Skeletal muscle tissue (tissue), 4 donors: Measurements from ENCODE around the gene VAT1. TPM values are rescaled to one million over a fixed set of nuclear protein-coding genes. Genes with fewer than 3 reads are reported as not detected.
A peak's percentile ranks its signal among the peaks of the same experiment; 100 is the strongest.

Source experiments
- H3K27ac ChIP-seq: one replicate; pipeline ENCODE4 v1.7.0; 2013; ENCODE audit warnings: mild to moderate bottlenecking, low read depth, low read length, inconsistent platforms
- H3K27me3 ChIP-seq, 3 donors: one replicate each; pipeline ENCODE4 v1.7.0; 2013; ENCODE audit warnings: low read length in 3 of 3; ENCODE audit not compliant: control insufficient read depth in 3 of 3, insufficient read depth in 3 of 3
- H3K36me3 ChIP-seq, 3 donors: one replicate each; pipeline ENCODE4 v1.7.0; 2013; ENCODE audit warnings: low read length in 3 of 3; ENCODE audit not compliant: control insufficient read depth in 3 of 3, insufficient read depth in 3 of 3
- H3K4me1 ChIP-seq, 3 donors: one replicate each; pipeline ENCODE4 v1.7.0; 2013; ENCODE audit warnings: low read length in 3 of 3, mild to moderate bottlenecking in 3 of 3; ENCODE audit not compliant: control insufficient read depth in 3 of 3, insufficient read depth in 3 of 3
- H3K4me3 ChIP-seq, 3 donors: one replicate each; pipeline ENCODE4 v1.7.0; 2013; ENCODE audit warnings: low read length in 3 of 3
- H3K9ac ChIP-seq, 3 donors: one replicate each; pipeline ENCODE4 v1.7.0; 2013; ENCODE audit warnings: low read length in 3 of 3, mild to moderate bottlenecking in 3 of 3, moderate library complexity in 2 of 3, low read depth in 1 of 3
- H3K9me3 ChIP-seq, 3 donors: one replicate each; pipeline ENCODE4 v1.7.0; 2013; ENCODE audit warnings: low read length in 3 of 3; ENCODE audit not compliant: control insufficient read depth in 3 of 3
- total RNA-seq: library from RNA; depleted of rRNA; stranded (reverse); fragments of >200 nt; gene quantifications from one replicate; pipeline ENCODE4 v1.2.3, GENCODE V29; 2014
- donor health status: Osteomylitis.

Gene VAT1
- total RNA-seq, 1 donor from 2014 or later: 40.2 TPM

GRCh38 chr17:43019418-43019817 lies 2.8 kb downstream of the VAT1 start:
- H3K4me3 ChIP-seq: peak overlapping the region in 1 of 3 donors; percentile 51
- peak overlapping the region; percentile 30 for H3K27ac ChIP-seq

GRCh38 chr17:43018932-43019331 lies 3.3 kb downstream of the VAT1 start:
- Histone ChIP-seq H3K27me3 (no peaks in the 10 kb centered on the region), H3K9me3 (no peaks in the 10 kb centered on the region), H3K4me3 (no peak overlapping the region), H3K9ac (no peak overlapping the region), H3K36me3 (peaks cover 19 to 26% (median 22%) of the 10 kb centered on the region in 3 donors), H3K4me1 (peaks cover 33 to 55% (median 40%) of the 10 kb centered on the region in 3 donors), H3K27ac (no peak overlapping the region)

More at GRCh38 chr17:43019418-43019817, 2.8 kb downstream of the VAT1 start:
- Histone ChIP-seq H3K36me3 (peaks cover 16 to 23% (median 21%) of the 10 kb centered on the region in 3 donors), H3K27me3 (no peaks in the 10 kb centered on the region), H3K9me3 (no peaks in the 10 kb centered on the region), H3K9ac (peak overlapping the region in 1 of 3 donors; percentile 63), H3K4me1 (peaks cover 34 to 55% (median 38%) of the 10 kb centered on the region in 3 donors)

- H3K36me3 ChIP-seq: peaks cover 23 to 33% (median 26%) of the 10 kb centered on the region in 3 donors
- H3K27ac ChIP-seq: no peak overlapping the region
- H3K4me3 ChIP-seq: no peak overlapping the region
- H3K9me3 ChIP-seq: no peaks in the 10 kb centered on the region
- no peaks in the 10 kb centered on the region for H3K27me3 ChIP-seq
- H3K9ac ChIP-seq: no peak overlapping the region
- H3K4me1 ChIP-seq: peaks cover 35 to 55% (median 40%) of the 10 kb centered on the region in 3 donors
Observed at GRCh38 chr17:43018008-43018853, 4.0 kb downstream of the VAT1 start.

- no peak overlapping the region for H3K4me3 ChIP-seq
- H3K9ac ChIP-seq: peak overlapping the region in 1 of 3 donors; percentile 3
- peaks cover 39 to 50% (median 43%) of the 10 kb centered on the region in 3 donors for H3K4me1 ChIP-seq
- peaks cover 26 to 37% (median 31%) of the 10 kb centered on the region in 3 donors for H3K36me3 ChIP-seq
- H3K9me3 ChIP-seq: no peaks in the 10 kb centered on the region
- H3K27ac ChIP-seq: peak overlapping the region; percentile 39
- no peaks in the 10 kb centered on the region for H3K27me3 ChIP-seq
Observed at GRCh38 chr17:43016216-43016615, 6.0 kb downstream of the VAT1 start.

- no peaks in the 10 kb centered on the region for H3K9me3 ChIP-seq
- no peak overlapping the region for H3K4me3 ChIP-seq
- H3K27me3 ChIP-seq: no peaks in the 10 kb centered on the region
- peak overlapping the region in 1 of 3 donors; percentile 25 for H3K9ac ChIP-seq
- H3K36me3 ChIP-seq: peaks cover 26 to 37% (median 34%) of the 10 kb centered on the region in 3 donors
- peaks cover 38 to 46% (median 39%) of the 10 kb centered on the region in 3 donors for H3K4me1 ChIP-seq
- H3K27ac ChIP-seq: peak overlapping the region; percentile 39
Observed at GRCh38 chr17:43015579-43015978, 6.6 kb downstream of the VAT1 start.

- H3K9me3 ChIP-seq: no peaks in the 10 kb centered on the region
- peak overlapping the region; percentile 3 to 25 (median 20) for H3K9ac ChIP-seq
- H3K27ac ChIP-seq: peak overlapping the region; percentile 39
- peaks cover 33 to 40% (median 33%) of the 10 kb centered on the region in 3 donors for H3K4me1 ChIP-seq
- H3K36me3 ChIP-seq: peaks cover 26 to 37% (median 34%) of the 10 kb centered on the region in 3 donors
- no peaks in the 10 kb centered on the region for H3K27me3 ChIP-seq
- no peak overlapping the region for H3K4me3 ChIP-seq
Observed at GRCh38 chr17:43014649-43015542, 7.3 kb downstream of the VAT1 start.

GRCh38 chr17:43014020-43014648 lies 8.1 kb downstream of the VAT1 start:
- Histone ChIP-seq H3K9ac (peak overlapping the region in 2 of 3 donors; percentile 3 to 20), H3K9me3 (no peaks in the 10 kb centered on the region), H3K27me3 (no peaks in the 10 kb centered on the region), H3K4me1 (peaks cover 27 to 34% (median 27%) of the 10 kb centered on the region in 3 donors), H3K36me3 (peaks cover 26 to 37% (median 34%) of the 10 kb centered on the region in 3 donors), H3K4me3 (no peak overlapping the region), H3K27ac (peak overlapping the region; percentile 39)

GRCh38 chr17:43013296-43013695 lies 8.9 kb downstream of the VAT1 start:
- Histone ChIP-seq H3K9me3 (no peaks in the 10 kb centered on the region), H3K9ac (no peak overlapping the region), H3K27ac (no peak overlapping the region), H3K4me3 (no peak overlapping the region), H3K27me3 (no peaks in the 10 kb centered on the region), H3K4me1 (peaks cover 24 to 28% (median 27%) of the 10 kb centered on the region in 3 donors), H3K36me3 (peaks cover 22 to 34% (median 32%) of the 10 kb centered on the region in 3 donors)

- Histone ChIP-seq H3K36me3 (peaks cover 16 to 27% (median 26%) of the 10 kb centered on the region in 3 donors), H3K9me3 (no peaks in the 10 kb centered on the region), H3K4me1 (peaks cover 24 to 27% (median 26%) of the 10 kb centered on the region in 3 donors), H3K27me3 (no peaks in the 10 kb centered on the region), H3K4me3 (no peak overlapping the region), H3K27ac (peak overlapping the region; percentile 3), H3K9ac (no peak overlapping the region)
Observed at GRCh38 chr17:43011728-43012472, 10.3 kb downstream of the VAT1 start.
